Activated T-helper 1 cell treated with Interleukin-2 at 50 U/mL for 16 hours (primary cell): ENCODE data around the gene MED13L.

Experiments
- DNase-seq: peaks from one replicate; pipeline ENCODE4 v3.0.0-alpha.2; 2020; ENCODE audit warnings: low read depth

Gene MED13L

DNA sequence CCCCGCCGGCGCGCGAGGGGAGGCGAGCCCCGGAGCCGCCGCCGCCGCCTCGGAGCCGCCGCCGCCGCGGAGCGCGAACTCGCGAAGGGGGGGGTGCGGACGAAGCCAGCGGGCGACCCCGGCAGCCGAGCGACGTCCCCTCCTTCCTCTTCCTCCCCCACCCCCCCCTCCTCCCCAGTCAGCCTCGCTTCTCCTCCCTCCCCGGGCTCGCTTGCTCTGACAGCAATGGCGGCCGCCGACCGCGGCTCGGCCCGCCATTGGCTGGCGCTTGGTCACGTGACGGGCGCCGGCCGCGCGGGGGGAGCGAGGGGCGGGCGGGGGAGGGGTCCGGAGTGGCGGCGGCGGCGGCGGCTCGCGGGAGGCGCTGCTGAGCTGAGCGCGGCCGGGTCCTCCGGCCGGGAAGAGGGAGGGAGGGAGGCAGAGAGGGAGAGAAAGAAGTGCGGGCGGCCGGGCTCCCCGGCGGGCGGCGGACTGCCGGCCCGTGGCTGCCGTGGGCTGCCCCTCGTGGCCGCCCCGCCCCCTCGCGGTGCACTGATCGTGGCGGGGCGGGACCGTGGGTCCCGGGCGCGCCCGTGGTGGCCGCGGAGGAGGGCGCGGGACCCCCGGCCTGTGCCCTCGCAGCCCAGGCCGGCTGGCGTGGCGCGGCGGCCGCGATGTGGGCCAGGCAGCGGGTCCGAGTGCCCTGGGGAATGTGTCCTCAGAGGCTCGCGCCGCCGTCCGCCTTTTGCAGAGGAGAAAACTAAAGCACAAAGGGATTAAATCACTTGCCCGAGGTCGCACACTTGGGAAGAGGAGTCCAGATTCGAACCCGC is at the start of gene MED13L:
TSS of gene MED13L (minus strand) at position 227 of the 812 bp plus-strand sequence. CDS start 562 bp downstream, outside the sequence.
- DNase-seq: peak; percentile 87

GRCh38 chr12:116325336-116325664 is 47.8 kb upstream of the MED13L start:
- DNase-seq: no peak

- no peak for DNase-seq
Observed at GRCh38 chr12:116324654-116325335, 47.3 kb upstream of the MED13L start.

GRCh38 chr12:116323406-116324386 is 46.2 kb upstream of the MED13L start:
- no peak for DNase-seq

DNA sequence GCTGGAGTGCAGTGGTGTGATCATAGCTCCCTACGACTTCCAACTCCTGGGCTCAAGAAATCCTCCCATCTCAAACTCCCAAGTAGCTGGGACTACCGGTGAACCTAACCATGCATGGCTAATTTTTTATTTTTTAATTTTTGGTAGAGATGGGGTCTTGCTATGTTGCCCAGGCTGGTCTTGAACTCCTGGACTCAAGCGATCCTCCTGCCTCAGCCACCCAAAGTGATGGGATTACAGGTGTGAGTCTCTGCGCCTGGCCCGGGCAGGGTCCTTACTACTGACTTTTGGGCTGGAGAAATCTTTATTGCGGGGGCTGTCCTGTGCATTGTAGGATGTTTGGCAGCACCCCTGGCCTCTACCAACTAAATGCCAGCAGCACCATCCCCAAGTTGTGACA is 44.4 kb upstream of the MED13L start:
- no peak for DNase-seq

GRCh38 chr12:116320791-116321217 is 43.3 kb upstream of the MED13L start:
- no peak for DNase-seq

- no peak for DNase-seq
Observed at GRCh38 chr12:116319898-116320621, 42.6 kb upstream of the MED13L start.

DNA sequence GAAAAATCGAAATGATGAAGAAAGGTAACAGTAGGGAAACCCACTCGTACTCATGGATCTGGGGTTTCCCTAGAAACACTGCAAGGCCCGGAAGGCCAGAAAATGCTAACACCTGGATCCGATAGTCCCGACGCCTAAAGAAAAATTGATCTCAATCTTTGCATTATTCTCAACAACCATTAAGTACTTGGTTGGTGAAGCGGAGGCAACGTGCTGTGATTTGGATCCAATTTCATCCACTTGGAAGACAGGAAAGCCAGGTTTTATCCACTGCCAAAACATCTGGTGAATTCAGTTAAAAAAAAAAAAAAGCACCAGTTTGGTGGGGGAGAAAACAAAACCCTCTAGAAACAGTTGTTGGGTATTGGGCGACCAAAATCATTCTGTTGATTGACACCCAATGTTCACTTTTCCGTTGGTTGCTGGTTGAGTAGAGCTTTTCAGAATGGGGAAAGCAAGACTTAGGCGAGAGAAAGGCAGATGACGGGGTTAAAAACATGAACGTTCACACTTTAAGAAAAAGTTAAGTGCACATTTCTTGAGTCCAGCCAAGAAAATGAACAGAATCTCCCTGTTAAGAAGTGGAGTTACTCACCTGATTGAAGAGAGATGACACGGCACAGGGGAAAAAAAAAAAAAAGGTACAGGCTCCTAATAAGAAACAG is 41.9 kb upstream of the MED13L start:
- no peak for DNase-seq

DNA sequence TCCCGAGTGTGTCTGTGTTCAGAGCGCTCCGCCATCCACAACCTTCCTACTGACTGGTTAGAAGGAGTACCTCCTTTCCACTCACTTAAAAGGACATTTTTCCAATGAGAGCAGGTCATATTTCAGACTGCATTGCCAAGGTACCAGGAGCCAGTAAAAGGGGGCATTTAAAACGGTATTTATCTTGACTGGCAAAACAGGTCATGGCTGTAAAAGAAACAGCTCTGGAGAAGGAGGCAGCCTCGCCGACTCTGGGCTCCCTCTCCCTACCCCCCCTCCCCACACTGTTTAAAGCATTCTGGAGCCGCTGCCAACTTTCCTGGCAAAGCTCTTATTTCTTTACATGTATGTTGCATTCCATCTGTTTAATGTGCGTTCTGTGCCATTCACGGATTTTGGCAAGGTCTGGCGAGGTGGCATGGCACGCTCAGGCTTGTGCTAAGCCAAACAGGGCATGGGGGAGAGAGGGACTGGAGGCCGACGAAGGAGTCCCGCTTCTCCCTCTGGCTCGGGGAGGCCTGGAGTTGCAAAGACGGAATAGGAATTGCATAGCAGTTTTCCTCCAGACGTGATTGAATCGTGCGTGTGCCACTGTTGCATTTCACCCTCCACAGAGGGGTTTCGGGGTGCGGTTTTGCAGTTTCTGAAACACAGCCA is 41.2 kb upstream of the MED13L start:
- no peak for DNase-seq

GRCh38 chr12:116317986-116318575 is 40.6 kb upstream of the MED13L start:
- no peak for DNase-seq

GRCh38 chr12:116317139-116317538 is 39.6 kb upstream of the MED13L start:
- DNase-seq: no peak

DNA sequence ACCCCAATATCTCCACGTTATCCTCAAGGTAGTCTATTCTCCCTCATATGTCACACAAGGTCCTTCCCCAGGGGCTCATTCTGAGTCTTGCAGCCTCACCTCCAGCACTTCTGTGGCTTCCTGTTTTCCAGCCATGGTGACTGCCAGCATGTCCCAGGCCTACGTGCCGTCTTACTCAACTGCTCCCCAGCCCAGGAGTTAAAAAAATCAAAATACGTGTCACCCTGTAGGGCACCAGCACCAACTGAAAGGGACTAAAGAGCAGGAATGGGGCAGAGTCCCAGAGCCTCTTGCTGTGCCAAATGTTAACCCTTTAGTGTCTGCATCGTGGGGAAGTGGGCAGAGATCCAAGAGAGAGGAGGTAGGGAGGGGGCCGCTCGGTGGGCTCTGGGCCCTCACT is 37.0 kb upstream of the MED13L start:
- no peak for DNase-seq

DNA sequence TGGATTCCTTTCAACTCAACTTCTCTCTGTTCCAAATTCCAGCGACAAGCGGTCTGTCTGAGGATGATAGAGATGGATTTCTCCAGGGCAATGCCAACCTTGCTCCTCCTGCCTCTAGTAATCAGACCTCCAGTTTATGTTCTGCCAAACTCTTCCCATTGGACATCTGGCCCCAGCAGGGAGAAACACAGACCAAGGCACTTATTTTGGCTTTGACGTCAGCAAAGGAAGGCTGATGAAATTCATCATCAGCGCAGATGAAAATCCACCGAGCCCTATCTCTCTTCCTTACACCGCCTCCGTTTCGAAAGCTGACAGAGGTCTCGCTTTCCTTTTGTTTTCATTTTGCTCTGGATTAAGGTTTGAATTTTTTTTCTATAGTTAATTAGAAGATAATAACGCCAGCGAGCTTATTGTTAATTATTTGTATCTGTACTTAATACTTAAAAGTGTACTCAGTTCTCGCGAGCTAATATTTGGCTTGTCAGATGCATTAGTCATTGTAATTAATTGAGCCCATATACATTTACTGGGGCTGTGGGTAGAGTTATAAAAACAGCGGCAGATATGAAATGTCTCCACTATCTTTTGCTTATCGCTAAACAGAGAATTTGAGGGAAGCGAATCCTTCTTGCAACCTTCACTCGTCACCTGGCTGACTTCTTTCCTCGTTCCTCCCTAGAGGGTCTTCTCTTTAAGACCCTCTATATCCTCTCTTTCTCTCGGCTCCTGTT is 35.9 kb upstream of the MED13L start:
- no peak for DNase-seq

DNA sequence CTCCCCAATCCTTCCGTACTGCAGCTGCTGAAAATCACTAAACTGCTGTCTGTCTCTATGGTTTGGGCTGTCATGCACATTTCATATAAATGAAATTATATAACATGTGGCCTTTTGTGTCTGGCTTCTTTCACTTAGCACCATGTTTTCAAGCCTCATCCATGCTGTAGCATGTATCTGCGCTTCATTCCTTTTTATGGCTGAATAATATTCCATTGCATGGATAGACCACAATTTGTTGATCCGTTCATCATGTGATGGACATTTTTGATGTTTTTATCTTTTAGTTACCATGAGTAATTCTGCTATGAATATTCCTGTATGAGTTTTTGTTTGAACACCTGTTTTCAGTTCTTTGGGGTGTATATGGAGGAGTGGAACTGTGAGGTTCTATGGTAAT is 32.6 kb upstream of the MED13L start:
- no peak for DNase-seq

- DNase-seq: no peak
Observed at GRCh38 chr12:116309343-116309742, 31.9 kb upstream of the MED13L start.

DNA sequence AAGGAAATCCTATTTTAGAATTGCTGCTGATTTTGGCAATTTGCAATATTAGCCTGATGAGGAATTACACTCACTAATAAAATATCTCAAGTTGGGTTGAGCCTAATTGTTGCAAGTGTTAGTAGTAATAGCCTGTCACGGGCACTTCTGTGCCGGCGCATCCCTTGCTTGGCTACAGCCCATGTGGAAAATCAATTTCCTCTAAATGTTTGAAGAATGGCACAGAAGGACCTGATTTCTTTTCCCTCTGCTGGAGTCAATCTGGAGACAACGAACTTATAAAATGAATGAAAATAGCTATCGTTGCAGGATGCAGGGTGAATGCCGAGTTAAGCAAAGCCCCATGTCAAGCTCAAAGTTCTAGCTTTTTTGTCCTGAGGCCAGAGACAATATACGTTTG is 31.2 kb upstream of the MED13L start:
- no peak for DNase-seq

DNA sequence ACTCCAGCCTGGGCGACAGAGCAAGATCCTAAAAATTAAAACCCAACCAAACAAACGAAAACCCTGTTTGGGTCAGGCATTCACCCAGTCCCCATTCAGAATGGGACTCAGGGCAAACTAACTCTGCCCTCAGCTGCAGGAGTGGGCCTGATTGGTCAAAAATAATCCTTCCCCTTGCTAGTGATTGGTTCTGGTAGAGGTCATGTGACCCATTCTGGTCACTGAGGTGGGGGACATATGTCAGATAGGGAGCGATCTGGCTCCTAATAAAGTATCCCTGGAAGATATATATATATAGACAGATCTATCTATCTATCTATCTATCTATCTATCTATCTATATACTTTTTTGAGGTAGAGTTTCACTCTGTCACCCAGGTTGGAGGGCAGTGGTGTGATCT is 29.5 kb upstream of the MED13L start:
- no peak for DNase-seq

DNA sequence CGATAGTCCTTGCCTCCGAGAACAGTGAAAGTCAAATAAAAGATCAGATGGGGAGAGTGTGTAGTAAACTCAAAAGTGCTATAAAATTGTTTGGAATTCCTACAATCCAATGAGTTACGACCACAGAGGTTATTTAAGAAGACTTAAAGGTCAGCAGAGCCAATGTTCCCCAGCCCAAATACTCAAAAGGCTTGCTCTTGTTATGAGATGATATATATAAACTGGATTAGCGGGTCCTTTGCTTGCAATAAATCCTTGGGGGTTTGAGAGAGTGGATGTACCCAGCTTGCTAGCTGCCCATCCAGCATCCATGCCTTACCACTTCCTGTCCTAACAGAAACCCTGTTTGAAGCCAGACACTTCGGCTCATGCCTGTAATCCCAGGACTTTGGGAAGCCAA is 29.0 kb upstream of the MED13L start:
- DNase-seq: no peak

GRCh38 chr12:116304621-116305020 is 27.1 kb upstream of the MED13L start:
- DNase-seq: no peak

DNA sequence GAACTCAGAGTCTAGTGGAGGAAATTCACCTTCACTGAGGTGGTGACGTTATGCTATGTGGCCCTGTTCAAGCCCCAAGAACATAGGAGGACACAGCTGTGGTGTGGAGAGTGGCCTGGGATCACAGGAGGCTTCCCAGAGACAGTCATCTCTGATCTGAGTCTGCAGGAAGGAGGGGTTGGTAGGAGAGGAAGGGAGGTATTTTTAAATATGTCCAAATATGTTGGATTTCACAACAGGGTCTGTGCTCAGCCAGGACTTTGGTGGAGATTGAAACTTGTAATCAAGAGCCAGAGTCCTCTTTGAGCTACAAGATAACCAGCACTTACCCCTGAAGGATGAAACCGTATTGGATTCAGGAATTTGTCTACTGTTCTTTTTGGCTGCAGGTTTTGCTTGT is 26.4 kb upstream of the MED13L start:
- DNase-seq: no peak
